Heart left ventricle (tissue), 13 donors: ENCODE results near the gene TMEM176B.

Experiments
- POLR2A ChIP-seq, 2 donors: fragments of 450-650 bp; IDR thresholded peaks; one replicate each; pipeline ENCODE4 v1.6.1; 2017; ENCODE audit warnings: antibody characterized with exemption in 2 of 2, mild to moderate bottlenecking in 2 of 2, moderate library complexity in 2 of 2
- TF ChIP-seq, protein P1 (sequence below), 12 donors: fragments of 200-600 bp; sonication (generic) in 4 of 12; IDR thresholded peaks; one replicate each; pipeline versions ENCODE4 v1.5.0 to v1.8.0; 2018 to 2022; ENCODE audit warnings: antibody characterized with exemption in 12 of 12, mild to moderate bottlenecking in 5 of 12
- donor health status: ischemic (EF 13 %, LVEDD 7.1; RV severe dilation, severe dysfunction).
- donor health status: DM: no; HTN: yes; CAD: no.
- donor health status: DM: no; HTN: no; CAD: no.
- donor health status: ischemic (EF 25% LVEDD 6.9; RV normal size, moderate dysfunction).
- donor health status: ischemic (EF 25% LVEDD 5.7; RV mildly dilated, moderate dysfunction).
- donor health status: ischemic (EF 35%, LVEDD 5.7; RV mildly dilated, moderate dysfunction).
- donor health status: nonischemic (EF 11% LVEDD 7.7; RV severe dilation, severe dysfunction).
- donor health status: DM: yes; HTN: yes; CAD: no.
- donor health status: PGD.
- donor health status: ischemic (EF 29% LVEDD 5.4; RV normal size, mild dysfunction).
- donor health status: nonischemic (EF 23%, LVEDD 6.1; RV moderate dilation, normal function).

DNA sequence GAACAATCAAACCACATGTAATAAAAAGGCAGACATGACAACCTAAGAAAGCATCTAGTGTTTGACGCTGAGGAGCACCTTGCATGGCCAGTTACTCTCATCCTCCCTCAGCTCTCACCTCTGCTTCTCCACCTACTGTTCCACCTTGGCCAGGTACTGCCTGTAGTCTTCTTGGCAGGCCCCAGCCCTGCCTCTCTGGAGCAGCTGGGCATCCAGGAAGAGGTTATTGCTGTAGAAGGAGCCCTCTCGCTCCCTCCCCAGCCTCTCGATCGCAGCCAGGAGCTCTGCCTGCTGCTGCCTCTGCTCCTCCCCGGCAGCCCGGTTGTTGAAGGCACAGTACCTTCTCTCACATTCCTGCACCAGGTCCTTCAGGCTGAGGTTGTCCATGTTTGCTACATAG, 53.2 kb downstream of the TMEM176B start:
- TF ChIP-seq, protein P1, sequence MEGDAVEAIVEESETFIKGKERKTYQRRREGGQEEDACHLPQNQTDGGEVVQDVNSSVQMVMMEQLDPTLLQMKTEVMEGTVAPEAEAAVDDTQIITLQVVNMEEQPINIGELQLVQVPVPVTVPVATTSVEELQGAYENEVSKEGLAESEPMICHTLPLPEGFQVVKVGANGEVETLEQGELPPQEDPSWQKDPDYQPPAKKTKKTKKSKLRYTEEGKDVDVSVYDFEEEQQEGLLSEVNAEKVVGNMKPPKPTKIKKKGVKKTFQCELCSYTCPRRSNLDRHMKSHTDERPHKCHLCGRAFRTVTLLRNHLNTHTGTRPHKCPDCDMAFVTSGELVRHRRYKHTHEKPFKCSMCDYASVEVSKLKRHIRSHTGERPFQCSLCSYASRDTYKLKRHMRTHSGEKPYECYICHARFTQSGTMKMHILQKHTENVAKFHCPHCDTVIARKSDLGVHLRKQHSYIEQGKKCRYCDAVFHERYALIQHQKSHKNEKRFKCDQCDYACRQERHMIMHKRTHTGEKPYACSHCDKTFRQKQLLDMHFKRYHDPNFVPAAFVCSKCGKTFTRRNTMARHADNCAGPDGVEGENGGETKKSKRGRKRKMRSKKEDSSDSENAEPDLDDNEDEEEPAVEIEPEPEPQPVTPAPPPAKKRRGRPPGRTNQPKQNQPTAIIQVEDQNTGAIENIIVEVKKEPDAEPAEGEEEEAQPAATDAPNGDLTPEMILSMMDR (IDR thresholded peaks at IDR 0.05), result no peak
- no peak for TF ChIP-seq POLR2A (IDR thresholded peaks at IDR 0.05)
